Mesenchymal stem cell (in vitro differentiated cells and primary cell): ENCODE results near the gene SCYL3.

Experiments
- DNase-seq: peaks from one replicate; pipeline ENCODE4 v3.0.0-alpha.2; 2013
- H2AFZ ChIP-seq: one replicate; pipeline ENCODE4 v1.6.1; 2013; ENCODE audit warnings: low read depth, mild to moderate bottlenecking, control low read depth, inconsistent platforms, low read length, moderate library complexity
- H2AK5ac ChIP-seq: 2 replicates; pipeline ENCODE4 v1.6.1; 2013; ENCODE audit warnings: low read length, moderate library complexity, mild to moderate bottlenecking, inconsistent platforms; ENCODE audit not compliant: severe bottlenecking
- H2BK120ac ChIP-seq: one replicate; pipeline ENCODE4 v1.6.1; 2013; ENCODE audit warnings: low read depth, mild to moderate bottlenecking, inconsistent platforms, low read length, moderate library complexity
- H2BK12ac ChIP-seq, 2 experiments: one replicate each; pipeline ENCODE4 v1.6.1; 2013; ENCODE audit warnings: inconsistent platforms in 2 of 2, low read length in 2 of 2, mild to moderate bottlenecking in 2 of 2, moderate library complexity in 2 of 2, control low read depth in 1 of 2
- H2BK15ac ChIP-seq: one replicate; pipeline ENCODE4 v1.6.1; 2013; ENCODE audit warnings: mild to moderate bottlenecking, low read depth, inconsistent platforms; ENCODE audit not compliant: poor library complexity, severe bottlenecking
- H2BK5ac ChIP-seq: 2 replicates; pipeline ENCODE4 v1.6.1; 2013; ENCODE audit warnings: low read depth, mild to moderate bottlenecking, low read length, control low read depth, inconsistent platforms; ENCODE audit not compliant: poor library complexity, severe bottlenecking
- H3K14ac ChIP-seq, 2 experiments: one replicate each; pipeline ENCODE4 v1.6.1; 2013; ENCODE audit warnings: inconsistent platforms in 2 of 2, low read length in 2 of 2, control low read depth in 1 of 2, mild to moderate bottlenecking in 1 of 2, moderate library complexity in 1 of 2
- H3K18ac ChIP-seq, 2 experiments: one replicate each; pipeline ENCODE4 v1.6.1; 2013; ENCODE audit warnings: inconsistent platforms in 2 of 2, low read length in 2 of 2, control low read depth in 1 of 2, low read depth in 1 of 2, mild to moderate bottlenecking in 1 of 2
- H3K23ac ChIP-seq, 2 experiments: one replicate each; pipeline ENCODE4 v1.6.1; 2013; ENCODE audit warnings: inconsistent platforms in 2 of 2, low read length in 2 of 2, mild to moderate bottlenecking in 2 of 2, moderate library complexity in 2 of 2, control low read depth in 1 of 2
- H3K27ac ChIP-seq: 2 replicates; pipeline ENCODE4 v1.5.1; 2013; ENCODE audit warnings: mild to moderate bottlenecking, moderate library complexity, low read length, control low read depth, inconsistent platforms; ENCODE audit not compliant: poor library complexity, severe bottlenecking
- H3K27me3 ChIP-seq, 2 experiments: 2 replicates each; pipeline versions ENCODE4 v1.6.1 to v1.7.0; 2013; ENCODE audit warnings: low read length in 2 of 2, mild to moderate bottlenecking in 2 of 2, moderate library complexity in 2 of 2, control low read depth in 1 of 2, inconsistent platforms in 1 of 2; ENCODE audit not compliant: control insufficient read depth in 1 of 2, insufficient read depth in 1 of 2
- H3K36me3 ChIP-seq, 2 experiments: 2 replicates each; pipeline versions ENCODE4 v1.6.1 to v1.7.0; 2013; ENCODE audit warnings: low read length in 2 of 2, control low read depth in 1 of 2, inconsistent platforms in 1 of 2, low read depth in 1 of 2, mild to moderate bottlenecking in 1 of 2; ENCODE audit not compliant: insufficient read depth in 2 of 2, control insufficient read depth in 1 of 2
- H3K4ac ChIP-seq, 2 experiments: one replicate each; pipeline ENCODE4 v1.6.1; 2013; ENCODE audit warnings: inconsistent platforms in 2 of 2, low read length in 2 of 2, mild to moderate bottlenecking in 2 of 2, moderate library complexity in 2 of 2, control low read depth in 1 of 2, low read depth in 1 of 2
- H3K4me1 ChIP-seq: 2 replicates; pipeline ENCODE4 v1.6.1; 2013; ENCODE audit warnings: low read depth, low read length, control low read depth; ENCODE audit not compliant: control insufficient read depth, insufficient read depth
- H3K4me2 ChIP-seq: 2 replicates; pipeline ENCODE4 v1.6.1; 2013; ENCODE audit warnings: low read length, mild to moderate bottlenecking, inconsistent platforms; ENCODE audit not compliant: poor library complexity, severe bottlenecking
- H3K4me3 ChIP-seq, 2 experiments: 2 replicates each; pipeline versions ENCODE4 v1.5.1 to v1.7.0; 2013; ENCODE audit warnings: low read length in 2 of 2, mild to moderate bottlenecking in 2 of 2, control low read depth in 1 of 2, low read depth in 1 of 2; ENCODE audit not compliant: insufficient read depth in 1 of 2
- H3K79me1 ChIP-seq: replicated peaks from 2 replicates; pipeline ENCODE4 v1.6.1; 2013; ENCODE audit warnings: mild to moderate bottlenecking, control low read depth, low read length, inconsistent platforms; ENCODE audit not compliant: poor library complexity, severe bottlenecking
- H3K9ac ChIP-seq: 2 replicates; pipeline ENCODE4 v1.7.0; 2013; ENCODE audit warnings: mild to moderate bottlenecking, low read length, moderate library complexity
- H3K9me3 ChIP-seq: 2 replicates; pipeline ENCODE4 v1.7.0; 2013; ENCODE audit warnings: mild to moderate bottlenecking, low read length; ENCODE audit not compliant: control insufficient read depth
- H4K8ac ChIP-seq: one replicate; pipeline ENCODE4 v1.6.1; 2013; ENCODE audit warnings: inconsistent platforms, mild to moderate bottlenecking, low read length, moderate library complexity
- H4K91ac ChIP-seq: one replicate; pipeline ENCODE4 v1.6.1; 2013; ENCODE audit warnings: mild to moderate bottlenecking, low read length, inconsistent platforms
- WGBS: methylation state at CpG from one replicate; pipeline ENCODE4 v1.1.7; 2013; ENCODE audit warnings: mixed read lengths; 5-methylcytosine and 5-hydroxymethylcytosine counted together

The SCYL3 gene

DNA sequence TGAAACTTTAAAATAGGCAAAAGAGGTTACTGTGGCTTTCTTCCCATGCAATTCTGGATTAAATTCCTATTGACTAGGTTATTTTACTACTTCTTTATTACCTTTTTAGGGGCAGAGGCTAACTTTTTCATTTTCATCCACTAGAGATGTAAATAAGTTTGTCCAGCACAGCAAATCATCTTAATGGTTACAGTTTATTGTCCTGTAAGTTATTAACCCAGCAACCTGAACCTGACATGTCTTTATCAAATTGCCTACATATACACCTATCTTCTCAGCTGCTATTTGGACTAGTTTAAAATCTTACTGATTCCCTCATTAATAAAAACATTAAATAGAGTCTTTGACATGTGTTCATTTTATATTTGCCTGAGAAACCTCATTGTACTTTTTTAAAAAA, 6.9 kb upstream of the SCYL3 start:
- Histone ChIP-seq H2BK5ac (no peak overlapping the region), H2AK5ac (no peak overlapping the region), H4K91ac (no peak overlapping the region), H3K4me1 (no peaks in the 10 kb centered on the region), H3K27ac (no peak overlapping the region), H3K27me3 (peaks cover 0 to 13% of the 10 kb centered on the region in 2 experiments), H2AFZ (no peak overlapping the region), H3K36me3 (no peaks in the 10 kb centered on the region), H4K8ac (no peak overlapping the region), H3K23ac (no peak overlapping the region), H3K4me2 (no peak overlapping the region), H3K9ac (no peak overlapping the region), H2BK12ac (no peak overlapping the region), H3K9me3 (no peaks in the 10 kb centered on the region), H3K4ac (no peak overlapping the region), H3K4me3 (no peak overlapping the region), H2BK15ac (no peak overlapping the region), H3K14ac (no peak overlapping the region), H3K18ac (no peak overlapping the region), H3K79me1 (no peaks in the 10 kb centered on the region), H2BK120ac (no peak overlapping the region)
- no peak for DNase-seq

- Histone ChIP-seq H3K9ac (no peak overlapping the region), H2BK15ac (no peak overlapping the region), H3K36me3 (no peaks in the 10 kb centered on the region), H2AFZ (no peak overlapping the region), H3K9me3 (no peaks in the 10 kb centered on the region), H3K4me2 (no peak overlapping the region), H3K4me1 (no peaks in the 10 kb centered on the region), H3K23ac (peak overlapping the region in 1 of 2 experiments; percentile 82), H3K14ac (no peak overlapping the region), H3K27ac (no peak overlapping the region), H3K79me1 (no peaks in the 10 kb centered on the region), H2BK5ac (no peak overlapping the region), H4K91ac (no peak overlapping the region), H2BK120ac (no peak overlapping the region), H2AK5ac (no peak overlapping the region), H3K18ac (no peak overlapping the region), H3K4ac (no peak overlapping the region), H3K27me3 (peaks cover 0 to 13% of the 10 kb centered on the region in 2 experiments), H2BK12ac (no peak overlapping the region), H3K4me3 (no peak overlapping the region), H4K8ac (peak overlapping the region; percentile 9)
- 38% methylated on average over 4 of the region's 4 CpGs for WGBS
- no peak for DNase-seq
Measured at GRCh38 chr1:169899519-169900217, 6.0 kb upstream of the SCYL3 start.

DNA sequence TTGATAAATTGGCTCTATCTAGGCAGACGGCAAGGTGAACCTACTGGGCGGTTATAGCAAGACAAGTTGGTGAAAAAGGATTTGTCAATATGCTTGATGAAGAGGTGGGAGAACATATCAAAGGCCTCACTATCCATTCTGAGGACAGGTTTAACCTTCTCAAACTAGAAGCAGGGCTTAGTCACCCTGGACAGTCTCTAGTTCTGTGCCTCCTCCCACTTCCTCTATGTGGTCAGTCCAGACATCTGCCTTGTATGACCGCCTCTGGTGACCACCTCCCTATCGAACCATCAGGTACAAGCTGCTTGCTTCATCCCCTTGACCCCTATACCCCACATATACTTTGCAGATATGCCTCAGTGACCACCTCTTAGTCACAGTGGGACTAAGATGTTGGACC, 2.3 kb upstream of the SCYL3 start:
- Histone ChIP-seq H4K8ac (no peak overlapping the region), H3K4me3 (no peak overlapping the region), H3K18ac (no peak overlapping the region), H3K27me3 (peaks cover 0 to 13% of the 10 kb centered on the region in 2 experiments), H3K79me1 (peaks cover under 1% of the 10 kb centered on the region), H4K91ac (no peak overlapping the region), H2BK12ac (no peak overlapping the region), H3K9ac (no peak overlapping the region), H2BK15ac (no peak overlapping the region), H3K4me1 (peaks cover 3% of the 10 kb centered on the region), H3K4ac (no peak overlapping the region), H3K27ac (no peak overlapping the region), H2AK5ac (no peak overlapping the region), H3K14ac (no peak overlapping the region), H2BK120ac (no peak overlapping the region), H3K36me3 (no peaks in the 10 kb centered on the region), H2BK5ac (no peak overlapping the region), H2AFZ (no peak overlapping the region), H3K23ac (no peak overlapping the region), H3K9me3 (no peaks in the 10 kb centered on the region), H3K4me2 (no peak overlapping the region)
- WGBS: 91% methylated on average over 4 of the region's 4 CpGs
- DNase-seq: no peak

GRCh38 chr1:169894424-169895145, 889 bp upstream of the SCYL3 start:
- Histone ChIP-seq H3K9me3 (no peaks in the 10 kb centered on the region), H3K14ac (no peak overlapping the region), H3K27ac (peak overlapping the region; percentile 7), H2BK15ac (no peak overlapping the region), H4K91ac (no peak overlapping the region), H4K8ac (peak overlapping the region; percentile 93), H3K4me2 (peak overlapping the region; percentile 46), H3K27me3 (peaks cover 0 to 13% of the 10 kb centered on the region in 2 experiments), H2BK120ac (no peak overlapping the region), H2AK5ac (no peak overlapping the region), H3K4me3 (peak overlapping the region in 1 of 2 experiments; percentile 89), H3K4me1 (peaks cover 3% of the 10 kb centered on the region), H2BK12ac (no peak overlapping the region), H3K79me1 (peaks cover 3% of the 10 kb centered on the region), H2BK5ac (no peak overlapping the region), H3K23ac (no peak overlapping the region), H3K4ac (peak overlapping the region; percentile 67 to 94), H3K9ac (peak overlapping the region; percentile 99), H2AFZ (peak overlapping the region; percentile 92), H3K18ac (peak overlapping the region; percentile 54 to 64), H3K36me3 (peaks cover 0 to 2% of the 10 kb centered on the region in 2 experiments)
- WGBS: 45% methylated on average over 15 of the region's 15 CpGs
- no peak for DNase-seq
